Measurements from ENCODE around the gene NFASC.

Gene NFASC
- 0 to 0.06 reads per million in 2 experiments for total RNA-seq

- no peak for DNase-seq (ENCODE audit: low read depth)
Measured at GRCh38 chr1:204870160-204870912, at the start of gene NFASC. TSS of gene NFASC (plus strand) at chr1:204870862. CDS start at chr1:204944316, 73,454 bp downstream.

GRCh38 chr1:204821476-204821875 lies 49.2 kb upstream of the NFASC start:
- no peak for DNase-seq (ENCODE audit: low read depth)

- DNase-seq (ENCODE audit: low read depth): no peak
Measured at GRCh38 chr1:204821924-204822323, 48.7 kb upstream of the NFASC start.

- no peak for DNase-seq (ENCODE audit: low read depth)
Measured at GRCh38 chr1:204826970-204827369, 43.7 kb upstream of the NFASC start.

- no peak for DNase-seq (ENCODE audit: low read depth)
Measured at GRCh38 chr1:204828352-204828850, 42.3 kb upstream of the NFASC start.

GRCh38 chr1:204829133-204829825 lies 41.4 kb upstream of the NFASC start:
- no peak for DNase-seq (ENCODE audit: low read depth)

GRCh38 chr1:204830747-204831146 lies 39.9 kb upstream of the NFASC start:
- no peak for DNase-seq (ENCODE audit: low read depth)

GRCh38 chr1:204831186-204831585 lies 39.5 kb upstream of the NFASC start:
- no peak for DNase-seq (ENCODE audit: low read depth)

- DNase-seq (ENCODE audit: low read depth): no peak
Measured at GRCh38 chr1:204834336-204834735, 36.3 kb upstream of the NFASC start.

GRCh38 chr1:204834752-204835151 lies 35.9 kb upstream of the NFASC start:
- no peak for DNase-seq (ENCODE audit: low read depth)

GRCh38 chr1:204835737-204836136 lies 34.9 kb upstream of the NFASC start:
- DNase-seq (ENCODE audit: low read depth): no peak

GRCh38 chr1:204836856-204837255 lies 33.8 kb upstream of the NFASC start:
- DNase-seq (ENCODE audit: low read depth): no peak

- no peak for DNase-seq (ENCODE audit: low read depth)
Measured at GRCh38 chr1:204837440-204838084, 33.1 kb upstream of the NFASC start.

GRCh38 chr1:204841316-204841715 lies 29.3 kb upstream of the NFASC start:
- DNase-seq (ENCODE audit: low read depth): no peak

- no peak for DNase-seq (ENCODE audit: low read depth)
Measured at GRCh38 chr1:204841798-204842197, 28.9 kb upstream of the NFASC start.

GRCh38 chr1:204842369-204842768 lies 28.3 kb upstream of the NFASC start:
- no peak for DNase-seq (ENCODE audit: low read depth)

GRCh38 chr1:204842892-204843291 lies 27.8 kb upstream of the NFASC start:
- no peak for DNase-seq (ENCODE audit: low read depth)

GRCh38 chr1:204846546-204846945 lies 24.1 kb upstream of the NFASC start:
- DNase-seq (ENCODE audit: low read depth): no peak

- no peak for DNase-seq (ENCODE audit: low read depth)
Measured at GRCh38 chr1:204848579-204848978, 22.1 kb upstream of the NFASC start.

GRCh38 chr1:204852854-204853253 lies 17.8 kb upstream of the NFASC start:
- no peak for DNase-seq (ENCODE audit: low read depth)

- DNase-seq (ENCODE audit: low read depth): no peak
Measured at GRCh38 chr1:204853436-204853835, 17.2 kb upstream of the NFASC start.

- no peak for DNase-seq (ENCODE audit: low read depth)
Measured at GRCh38 chr1:204854286-204854685, 16.4 kb upstream of the NFASC start.

GRCh38 chr1:204858363-204858821 lies 12.3 kb upstream of the NFASC start:
- no peak for DNase-seq (ENCODE audit: low read depth)

Measured in T follicular helper cell (primary cell).